ENCODE data around the gene SPRYD4.

SPRYD4 gene

DNA sequence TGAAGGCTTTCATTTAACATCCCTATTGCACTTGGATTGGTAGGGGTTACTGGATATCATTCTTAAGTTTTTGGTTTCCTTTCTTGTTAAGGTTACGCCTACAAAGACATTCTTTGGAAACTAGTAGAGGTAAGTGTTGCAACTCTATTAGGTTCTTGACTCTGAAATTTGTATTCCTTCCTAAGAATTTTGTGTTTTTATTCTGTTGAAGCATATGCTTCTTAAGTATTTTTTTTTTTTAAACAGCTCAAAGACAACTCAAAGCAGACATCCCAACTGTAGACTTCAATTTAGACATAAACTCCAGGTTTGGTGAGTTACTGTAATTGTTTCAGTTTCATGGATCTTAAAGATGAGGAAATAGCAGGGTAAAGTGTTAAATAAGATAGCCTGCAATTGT is 52.1 kb downstream of the SPRYD4 start:
- DNase-seq (ENCODE audit: low read depth in 2 of 3, low spot score in 1 of 3) = no peak

GRCh38 chr12:56521209-56521589 is 52.8 kb downstream of the SPRYD4 start:
- DNase-seq (ENCODE audit: low read depth in 2 of 3, low spot score in 1 of 3) = no peak

DNA sequence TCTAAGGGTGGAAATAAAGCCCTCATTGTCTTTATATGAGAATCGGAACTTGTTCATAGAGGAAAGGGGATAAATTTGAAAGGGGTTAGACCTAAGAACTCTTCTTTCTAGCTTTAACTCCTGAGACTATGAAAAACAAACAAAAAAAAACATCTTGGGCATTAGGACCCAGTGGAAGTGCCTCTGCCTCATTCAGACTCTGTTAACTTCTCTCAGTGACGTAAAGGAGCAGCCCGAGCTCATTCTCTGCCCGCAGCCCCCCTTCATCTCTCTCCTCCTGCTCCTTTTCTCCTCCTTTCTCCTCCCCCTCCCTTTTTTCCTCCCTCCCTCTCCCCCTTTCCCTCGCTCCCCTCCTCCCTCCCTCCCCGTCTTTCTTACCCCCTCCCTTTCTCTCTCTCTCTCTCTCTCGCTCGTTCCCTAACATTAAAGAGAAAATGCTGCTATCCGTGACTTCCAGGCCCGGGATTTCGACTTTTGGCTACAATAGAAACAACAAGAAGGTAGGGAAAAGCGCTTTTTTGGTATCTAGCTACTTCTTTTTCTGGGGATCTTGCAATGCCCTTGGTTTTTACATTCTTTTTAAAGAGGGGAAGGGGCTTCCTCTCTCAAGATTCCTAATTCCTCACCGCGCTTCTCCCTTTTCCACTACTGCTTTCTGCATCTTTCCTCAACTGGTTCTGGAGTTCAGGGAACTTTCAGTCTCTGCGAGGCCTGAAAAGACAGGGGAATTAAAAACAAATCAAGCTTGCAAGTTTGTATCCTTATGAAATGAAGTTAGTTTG is 53.4 kb downstream of the SPRYD4 start, which contains the start of gene RBMS2:
TSS of gene RBMS2 (plus strand) at position 231 of the 782 bp plus-strand sequence. CDS start at position 435, 204 bp downstream.
- peak in 2 of 3 donors; percentile 5 to 19 for DNase-seq (ENCODE audit: low read depth in 2 of 3, low spot score in 1 of 3)

DNA sequence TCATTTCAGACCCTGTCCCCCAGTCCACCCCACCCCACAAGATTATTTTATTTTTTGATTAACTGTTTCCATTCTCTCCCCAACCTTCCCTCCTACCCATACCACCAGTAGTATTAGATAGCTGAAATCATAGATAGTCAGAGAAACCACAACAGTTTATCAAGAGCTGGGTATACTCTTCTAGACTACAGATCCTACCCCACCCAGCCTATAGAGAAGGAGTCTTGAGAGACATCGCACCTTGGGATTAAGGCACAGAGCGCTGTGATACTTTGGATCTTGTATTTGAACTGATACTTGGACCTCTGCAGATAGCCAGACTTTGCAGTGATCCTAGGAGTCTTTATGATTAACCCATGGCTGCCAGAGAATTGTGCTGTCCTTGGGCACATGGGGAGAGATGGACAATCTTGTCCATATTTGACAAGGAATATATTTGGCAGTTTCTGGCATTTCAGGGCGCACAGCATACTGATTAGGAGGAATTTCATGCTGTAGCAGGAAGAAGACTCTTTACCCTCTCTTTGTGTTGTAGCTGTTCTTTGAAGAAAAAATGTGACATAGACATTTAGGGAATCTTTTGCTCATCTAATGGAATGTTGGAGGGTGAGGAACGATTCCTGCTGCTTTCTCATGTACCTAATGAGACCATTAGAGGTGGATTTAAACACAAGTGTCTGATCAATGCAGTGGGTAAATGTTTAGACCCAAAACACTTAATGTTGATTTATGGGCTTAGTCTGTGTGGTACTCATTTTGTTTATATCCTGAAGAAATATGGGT is 54.2 kb downstream of the SPRYD4 start:
- no peak for DNase-seq (ENCODE audit: low read depth in 2 of 3, low spot score in 1 of 3)

DNA sequence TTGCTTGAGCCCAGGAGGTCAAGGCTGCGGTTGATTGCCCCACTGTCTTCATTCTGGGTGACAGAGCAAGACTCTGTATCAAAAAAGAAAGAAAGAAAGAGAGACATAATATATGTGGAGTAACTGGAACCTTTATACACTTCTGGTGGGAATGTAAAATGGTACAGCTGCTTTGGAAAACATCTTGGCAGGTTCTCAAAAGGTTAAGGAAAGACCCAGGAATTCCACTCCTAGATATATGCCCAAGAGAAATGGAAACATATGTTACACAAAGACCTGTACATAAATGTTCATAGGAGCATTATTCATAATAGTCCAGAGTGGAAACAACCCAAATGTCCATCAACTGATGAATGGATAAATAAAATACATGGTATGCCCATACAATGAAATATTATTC is 60.5 kb downstream of the SPRYD4 start:
- no peak for DNase-seq (ENCODE audit: low read depth in 2 of 3, low spot score in 1 of 3)
